NOMO-1 (cell line): ENCODE results near the gene BMP6.

Experiments
- DNase-seq, 2 experiments: peaks; one replicate each; lab custom pipeline; 2025; ENCODE audit not compliant: unreplicated experiment in 2 of 2; lab: John Stamatoyannopoulos, UW

Gene BMP6

DNA sequence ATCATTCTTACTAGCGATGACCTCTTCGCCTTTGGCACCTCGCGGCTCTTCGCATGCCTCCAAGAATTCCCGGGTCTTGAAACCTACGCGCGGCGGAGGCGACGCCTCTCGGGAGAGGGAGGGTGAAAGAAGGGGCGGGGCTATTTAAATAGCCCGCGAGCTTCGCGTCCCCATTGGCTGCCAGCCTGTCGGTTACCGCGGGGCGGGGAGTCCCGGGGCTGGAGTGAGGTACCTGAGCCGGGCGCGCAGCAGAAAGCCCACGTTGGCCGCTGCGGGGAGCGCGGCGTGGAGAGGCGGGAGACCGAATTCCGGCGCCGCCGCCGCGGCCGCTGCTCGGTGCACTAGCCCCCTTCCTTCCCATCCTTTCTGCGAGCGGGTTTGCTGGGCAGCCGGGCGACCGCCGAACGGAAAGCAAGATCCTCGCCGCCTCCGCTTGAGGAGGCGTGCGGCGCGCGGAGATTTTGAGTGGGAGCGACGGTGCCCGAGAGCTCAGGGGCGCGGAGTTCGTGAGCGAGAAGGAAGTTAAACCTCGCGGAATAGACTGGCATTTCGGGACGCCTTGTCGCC, at the start of gene BMP6:
TSS of gene BMP6 (plus strand) at position 251 of the 567 bp plus-strand sequence. CDS start 857 bp downstream, outside the sequence.
- peak; percentile 73 to 76 for DNase-seq

DNA sequence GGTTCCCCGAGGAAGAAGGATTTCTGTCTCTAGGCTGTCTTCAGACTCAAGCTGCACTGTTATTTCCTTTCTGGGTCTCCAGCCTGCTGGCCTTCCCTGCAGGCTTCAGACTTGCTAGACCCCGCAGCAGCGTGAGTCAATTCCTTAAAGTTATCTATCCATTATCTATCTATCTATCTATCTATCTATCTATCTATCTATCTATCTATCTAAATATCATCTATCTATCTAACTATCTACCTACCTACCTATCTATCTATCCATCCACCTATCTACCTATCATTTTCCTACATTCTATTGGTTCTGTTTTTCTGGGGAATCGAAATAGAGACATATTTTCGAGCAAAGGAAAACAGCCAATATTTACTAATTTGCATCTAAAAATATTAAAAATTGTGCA, 48.7 kb upstream of the BMP6 start:
- no peak for DNase-seq

DNA sequence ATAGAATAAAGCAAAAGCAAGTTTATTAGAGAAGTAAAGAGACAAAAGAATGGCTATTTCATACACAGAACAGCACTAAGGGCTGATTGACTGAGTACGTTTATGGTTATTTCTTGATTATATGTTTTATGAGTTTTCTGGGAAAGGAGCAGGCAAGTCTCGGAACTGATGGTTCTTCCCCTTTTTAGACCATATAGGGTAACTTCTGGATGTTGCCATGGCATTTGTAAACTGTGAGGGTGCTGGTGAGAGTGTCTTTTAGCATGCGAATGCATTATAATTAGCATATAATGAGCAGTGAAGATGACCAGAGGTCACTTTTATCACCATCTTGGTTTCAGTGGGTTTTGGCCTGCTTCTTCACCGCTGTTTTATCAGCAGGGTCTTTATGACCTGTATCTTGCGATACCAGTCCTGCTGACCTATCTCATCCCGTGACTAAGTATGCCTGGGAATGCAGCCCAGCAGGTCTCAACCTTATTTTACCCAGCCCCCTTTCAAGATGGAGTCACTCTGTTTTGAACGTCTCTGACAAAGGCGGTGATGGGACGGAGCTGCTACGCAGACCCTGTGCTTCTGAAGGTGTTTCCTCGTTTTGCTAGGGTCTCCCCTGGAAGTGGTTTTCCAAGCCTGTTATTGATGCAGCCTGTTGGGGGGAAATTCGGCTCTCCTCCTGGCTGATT, 45.4 kb upstream of the BMP6 start:
- DNase-seq = no peak

DNA sequence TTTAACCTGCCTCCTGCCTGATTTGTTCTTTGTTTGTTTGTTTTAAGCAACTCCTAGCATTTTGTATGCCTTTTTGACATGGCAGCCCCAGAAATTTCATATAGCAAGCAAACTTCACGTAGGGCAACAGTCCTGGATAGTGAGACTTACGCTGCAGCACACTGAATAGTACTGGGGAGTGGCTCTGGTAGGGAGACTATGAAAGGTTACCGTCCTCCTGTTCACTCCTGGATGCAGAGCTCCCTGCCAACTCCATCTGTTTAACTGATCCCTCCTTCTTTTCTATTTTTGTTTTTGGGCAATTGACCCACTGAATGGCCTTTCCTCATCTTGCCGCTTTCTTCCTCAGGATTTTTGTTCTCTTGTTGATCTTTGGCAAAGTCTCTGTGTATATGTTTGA, 44.5 kb upstream of the BMP6 start:
- DNase-seq = no peak

DNA sequence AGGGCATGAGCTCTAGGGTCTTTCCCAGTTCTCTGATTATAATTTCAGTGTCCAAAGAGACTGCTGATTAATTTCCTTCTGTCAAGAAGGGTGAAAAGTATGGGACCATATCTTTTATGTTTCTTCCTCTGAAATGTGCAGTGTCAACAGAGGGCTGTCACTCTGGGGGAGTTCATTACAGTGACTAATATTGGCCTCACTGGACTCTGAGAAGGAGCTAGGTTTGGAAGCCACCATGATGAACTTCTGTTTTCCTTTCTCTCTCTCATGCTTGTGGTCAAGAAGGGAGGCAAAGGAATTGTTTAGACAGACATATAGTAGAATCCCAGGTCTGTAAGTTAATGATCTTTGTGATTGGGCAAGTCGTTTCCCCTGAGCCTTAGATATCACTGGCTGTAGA, 41.8 kb upstream of the BMP6 start:
- DNase-seq = no peak

DNA sequence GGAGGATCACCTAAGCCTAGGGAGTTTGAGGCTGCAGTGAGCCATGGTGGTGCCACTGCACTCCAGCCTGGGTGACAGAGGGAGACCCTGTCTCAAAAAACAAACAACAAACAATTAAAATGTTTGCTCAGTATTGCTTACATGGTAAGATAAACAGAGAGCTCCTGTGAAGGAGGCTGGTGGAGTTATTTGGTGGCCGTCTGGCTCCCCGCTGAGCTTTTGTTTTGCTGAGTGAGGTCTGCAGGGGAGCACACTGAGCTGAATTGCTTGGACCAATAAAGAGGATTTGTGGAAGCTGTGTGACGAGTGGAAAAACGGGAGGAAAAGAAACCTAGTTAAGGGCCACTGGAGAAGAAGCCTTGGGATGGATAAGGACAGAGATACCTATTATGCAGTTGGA, 41.1 kb upstream of the BMP6 start:
- no peak for DNase-seq

DNA sequence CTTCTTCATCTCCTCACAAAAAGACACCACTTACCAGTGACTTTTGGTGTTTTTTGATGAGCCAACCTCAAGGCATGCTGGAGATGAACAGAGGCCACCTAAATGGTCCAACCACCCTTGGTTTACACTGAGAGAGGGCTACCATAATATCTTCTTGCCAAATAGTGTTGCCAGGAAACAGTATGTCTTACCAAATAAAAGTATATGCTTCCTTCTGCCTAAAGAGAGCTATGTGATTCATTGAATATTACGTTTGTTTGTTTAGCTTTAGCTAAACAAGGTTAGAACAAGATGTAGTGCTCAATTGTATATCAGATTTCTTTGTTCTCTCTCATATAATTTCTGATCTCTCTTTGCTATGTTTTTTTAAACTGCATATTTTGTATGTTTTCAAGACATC, 40.6 kb upstream of the BMP6 start:
- no peak for DNase-seq

DNA sequence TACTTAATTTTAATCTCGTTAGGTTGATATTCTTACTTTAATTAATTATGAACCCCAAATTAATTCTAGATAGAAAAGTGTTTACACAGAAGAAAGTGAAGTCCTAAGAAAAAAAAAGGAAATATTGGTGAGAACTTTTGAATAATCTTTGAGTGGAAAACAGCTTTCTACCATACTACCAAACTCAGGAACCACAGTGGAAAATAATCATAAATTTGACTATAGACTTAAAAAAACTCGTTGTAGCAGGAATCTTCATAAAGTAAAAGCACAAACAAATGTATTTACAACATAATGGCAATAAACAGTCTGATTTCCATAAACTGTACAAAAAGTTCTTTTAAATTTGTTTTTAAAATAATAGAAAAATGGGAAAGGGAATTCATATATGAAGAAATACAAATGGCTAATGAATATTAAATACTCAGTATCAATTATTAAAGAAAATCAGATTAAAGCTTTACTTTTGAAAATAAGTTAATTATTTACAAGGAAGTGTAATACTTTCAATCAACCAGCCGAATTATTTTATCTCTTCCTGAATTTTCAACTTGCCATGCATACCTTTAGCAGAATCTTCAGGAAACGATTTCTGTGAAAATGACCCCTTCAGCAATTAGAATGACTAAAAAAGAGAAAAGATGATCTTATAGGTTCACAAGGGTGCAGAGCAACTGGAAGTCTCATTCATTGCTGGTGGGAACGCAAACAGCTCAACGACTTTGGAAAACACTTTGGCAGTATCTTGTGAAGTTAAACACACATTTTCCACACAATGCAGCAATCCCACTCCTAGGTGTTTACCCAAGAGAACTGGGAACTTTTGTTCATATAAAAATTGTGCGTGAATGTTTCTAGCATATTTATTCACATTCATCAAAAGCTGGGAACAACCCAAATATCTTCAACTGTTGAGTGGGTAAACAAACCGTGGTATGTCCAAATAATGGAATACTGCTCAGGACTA, 38.5 kb upstream of the BMP6 start:
- no peak for DNase-seq

DNA sequence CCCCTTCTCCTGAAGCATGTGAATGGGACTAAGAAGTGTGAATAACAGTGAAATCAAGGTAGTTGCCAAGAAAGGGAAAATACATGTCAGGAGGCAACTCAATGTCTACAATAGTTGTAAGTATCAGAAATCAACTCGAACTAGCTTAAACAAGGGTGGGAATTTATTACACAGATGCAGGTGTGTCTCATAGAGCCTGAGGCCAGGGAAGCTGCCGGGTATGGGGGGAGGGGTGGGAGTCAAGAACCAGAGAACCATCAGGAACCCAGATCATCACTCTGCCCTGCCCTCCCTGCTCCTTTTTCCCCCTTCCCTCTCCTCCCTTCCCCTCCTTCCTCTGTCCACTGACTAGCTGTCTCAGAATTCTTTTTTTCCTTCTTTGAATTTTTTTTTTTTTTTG, 34.9 kb upstream of the BMP6 start:
- DNase-seq = no peak

DNA sequence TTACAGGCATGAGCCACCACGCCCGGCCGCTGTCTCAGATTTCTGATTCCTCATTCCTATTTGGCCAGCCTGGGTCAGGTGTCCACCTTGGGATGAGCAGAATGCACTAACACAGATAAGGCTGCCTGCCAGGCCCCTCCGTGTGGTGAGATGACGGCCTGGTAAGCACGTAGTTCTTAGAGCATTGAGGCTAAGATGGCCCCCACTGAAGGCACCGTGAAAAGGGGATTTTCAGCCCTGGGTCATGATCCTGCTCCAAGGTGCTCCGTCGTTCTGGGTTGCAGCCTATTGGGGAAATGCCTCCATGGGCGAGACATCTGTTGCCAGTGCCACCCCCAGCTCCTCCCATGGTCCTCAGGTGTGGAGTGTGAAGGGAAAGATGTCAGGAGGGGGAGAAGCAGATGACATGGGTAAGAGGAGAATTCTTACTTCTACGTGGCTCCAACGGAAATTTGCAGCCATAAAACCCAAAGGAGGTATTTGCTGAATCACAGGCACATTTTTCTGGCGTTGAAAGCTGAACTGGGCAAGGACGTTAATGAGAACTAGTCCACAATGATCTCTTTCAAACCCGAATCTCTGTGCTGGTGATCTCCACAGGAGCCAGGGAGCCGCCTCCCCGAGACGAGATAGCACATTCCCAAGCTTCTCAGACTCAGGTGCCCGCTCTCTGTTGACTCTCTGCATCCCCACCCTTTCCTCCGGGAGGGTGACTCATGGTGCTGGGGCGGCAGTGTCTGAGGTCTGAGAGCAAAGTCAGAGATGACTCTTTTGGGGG, 34.0 kb upstream of the BMP6 start:
- no peak for DNase-seq

DNA sequence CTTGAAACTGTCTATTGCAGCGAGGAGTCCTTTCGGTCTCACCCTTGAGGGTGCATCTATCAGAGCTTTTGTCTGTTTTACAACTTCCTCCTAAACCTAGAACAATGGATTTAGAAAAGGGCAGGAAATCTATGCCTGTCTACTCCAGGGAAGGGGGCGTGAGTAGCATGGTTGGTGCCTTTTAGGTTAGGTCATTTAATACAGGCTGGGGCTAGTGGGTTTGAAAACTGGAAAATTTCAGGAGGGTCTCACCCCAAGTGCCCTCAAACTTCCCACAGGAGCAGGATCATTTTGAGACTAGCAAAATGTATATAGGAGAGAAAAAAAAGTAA, 33.5 kb upstream of the BMP6 start:
- DNase-seq = peak in 1 of 2 experiments; percentile 9

DNA sequence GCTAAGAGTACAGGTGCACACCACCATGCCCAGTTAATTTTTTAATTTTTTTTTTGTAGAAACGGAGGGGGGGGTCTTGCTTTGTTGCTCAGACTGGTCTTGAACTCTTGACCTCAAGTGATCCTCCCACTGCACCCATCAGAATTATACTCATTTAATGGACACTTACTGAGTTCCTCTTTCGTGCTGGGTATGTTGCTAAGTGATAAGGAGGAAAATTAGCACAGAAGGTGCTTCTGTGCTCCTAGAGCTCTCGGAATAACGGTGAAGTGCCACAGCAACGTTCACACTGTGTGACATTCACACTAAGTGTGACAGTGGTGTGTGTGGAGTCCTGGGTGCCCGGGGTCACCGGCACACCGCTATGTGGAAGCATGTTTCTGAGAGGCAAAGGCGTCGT, 32.1 kb upstream of the BMP6 start:
- no peak for DNase-seq

DNA sequence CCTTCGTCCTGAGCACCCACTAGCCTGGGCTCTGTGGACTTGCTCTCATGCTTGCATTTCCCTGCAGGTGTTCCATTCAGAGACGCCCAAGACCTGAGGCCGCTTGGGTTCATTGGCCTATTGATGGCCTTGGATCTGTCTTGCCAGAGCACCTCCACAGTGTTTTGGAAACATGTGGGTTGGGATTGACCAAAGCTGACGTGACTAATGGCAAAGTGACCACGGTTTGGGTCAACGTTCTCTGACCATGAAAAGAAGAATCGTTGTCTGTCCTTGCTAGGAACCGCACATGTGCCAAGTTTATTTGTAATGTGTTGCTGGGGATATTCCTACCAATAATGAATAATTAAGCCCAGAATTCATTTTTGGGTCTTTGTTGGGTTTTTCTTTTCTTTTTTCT, 29.8 kb upstream of the BMP6 start:
- no peak for DNase-seq

DNA sequence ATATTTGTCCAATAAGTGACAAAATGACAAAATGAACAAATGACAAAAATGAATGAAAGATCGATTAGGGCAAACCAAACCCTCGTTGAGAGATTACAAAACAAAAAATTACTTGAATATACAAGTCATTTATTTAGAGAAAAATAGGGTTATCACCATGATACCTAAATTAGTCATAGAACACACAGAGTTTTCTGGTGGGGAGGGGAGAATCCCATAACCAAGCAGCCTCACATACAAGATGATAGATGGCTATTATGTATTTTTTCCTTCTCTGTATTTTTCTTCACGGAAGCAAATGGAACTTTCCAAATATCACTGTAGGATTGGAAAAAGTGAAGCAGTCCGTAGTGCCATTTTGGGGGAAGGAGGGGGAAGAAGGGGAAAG, 28.5 kb upstream of the BMP6 start:
- DNase-seq = no peak

DNA sequence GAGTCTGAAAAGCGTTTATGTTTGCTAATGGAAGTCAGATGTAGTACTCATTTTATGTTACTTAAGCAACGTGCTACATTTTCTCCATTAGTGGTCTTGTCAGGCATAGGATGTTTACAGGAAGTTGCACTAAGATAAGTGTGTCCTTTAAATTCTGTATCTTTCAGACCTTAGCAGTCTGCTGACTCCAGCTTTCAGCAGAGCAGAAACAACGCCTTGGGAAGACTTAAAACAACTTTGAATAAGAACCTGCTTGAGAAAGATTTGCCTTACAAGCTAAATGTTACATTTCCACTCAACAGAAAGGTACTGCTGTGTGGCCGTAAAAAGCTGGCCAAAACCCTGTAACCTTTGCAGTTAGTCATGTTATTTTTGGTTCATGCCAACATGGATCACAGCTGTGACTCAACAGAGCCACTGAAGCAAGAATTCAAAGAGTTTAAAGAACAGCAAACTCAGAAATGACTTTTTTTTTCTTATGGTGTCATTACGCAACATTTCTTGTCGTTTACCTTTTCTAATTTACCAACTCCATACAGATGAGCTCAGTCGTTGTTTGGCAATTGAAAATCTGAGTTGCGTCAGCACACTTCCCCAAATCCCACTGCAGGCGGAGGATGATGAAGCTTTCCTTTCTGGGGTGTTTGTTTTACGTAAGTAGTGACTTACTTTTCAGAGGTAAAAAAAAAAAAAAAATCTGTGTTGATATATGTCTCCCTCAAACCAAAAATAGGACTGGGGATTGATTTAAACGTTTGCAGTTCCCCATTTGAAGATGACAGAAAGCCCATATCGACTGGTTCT, 27.9 kb upstream of the BMP6 start:
- peak; percentile 63 to 96 for DNase-seq

DNA sequence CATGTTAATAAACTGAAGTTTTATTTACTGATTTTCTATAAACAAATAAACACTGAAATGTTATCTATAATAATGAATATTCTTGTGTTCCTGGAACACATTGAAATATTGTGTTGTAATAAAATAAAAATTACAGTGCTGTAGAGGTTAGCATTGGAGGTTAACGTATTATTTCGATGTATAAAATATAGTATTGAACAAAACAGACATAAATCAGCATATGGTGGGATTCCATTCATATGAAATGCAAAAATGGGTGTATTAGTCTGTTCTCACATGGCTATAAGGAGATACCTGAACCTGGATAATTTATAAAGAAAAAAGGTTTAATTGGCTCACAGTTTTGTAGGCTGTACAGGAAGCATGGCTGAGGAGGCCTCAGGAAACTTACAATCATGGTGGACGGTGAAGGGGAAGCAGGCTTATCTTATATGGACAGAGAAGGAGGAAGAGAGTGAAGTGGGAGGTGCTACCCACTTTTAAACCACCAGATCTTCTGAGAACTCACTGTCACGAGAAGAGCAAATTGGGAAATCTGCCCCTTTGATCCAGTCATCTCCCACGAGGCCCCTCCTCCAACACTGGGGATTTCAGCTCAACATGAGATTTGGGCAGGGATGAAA, 24.6 kb upstream of the BMP6 start:
- DNase-seq = no peak

DNA sequence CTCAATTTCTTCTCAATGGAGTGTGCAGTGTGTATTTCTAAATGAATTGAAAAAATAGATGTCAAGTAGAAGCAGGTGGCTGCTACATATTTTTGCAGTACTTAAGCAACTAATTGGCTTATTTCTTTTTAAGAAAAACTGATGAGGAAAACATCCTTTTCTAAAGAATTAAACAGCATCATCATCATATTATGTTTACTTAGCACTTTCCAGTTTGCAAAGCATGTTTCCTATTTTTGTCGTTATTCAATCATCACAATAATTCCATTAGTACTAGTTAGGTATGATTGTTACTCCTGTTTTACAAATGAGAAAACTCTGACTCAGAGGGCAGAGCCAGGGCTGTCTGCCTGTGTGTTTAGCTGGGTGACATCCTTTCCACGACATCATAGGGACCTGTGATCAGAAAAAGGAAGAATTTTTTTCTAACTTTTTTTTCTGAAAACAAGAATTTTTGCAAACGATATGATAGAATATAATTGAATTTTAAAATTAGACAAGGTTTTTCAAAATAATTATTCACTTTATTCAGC, 22.7 kb upstream of the BMP6 start:
- no peak for DNase-seq

DNA sequence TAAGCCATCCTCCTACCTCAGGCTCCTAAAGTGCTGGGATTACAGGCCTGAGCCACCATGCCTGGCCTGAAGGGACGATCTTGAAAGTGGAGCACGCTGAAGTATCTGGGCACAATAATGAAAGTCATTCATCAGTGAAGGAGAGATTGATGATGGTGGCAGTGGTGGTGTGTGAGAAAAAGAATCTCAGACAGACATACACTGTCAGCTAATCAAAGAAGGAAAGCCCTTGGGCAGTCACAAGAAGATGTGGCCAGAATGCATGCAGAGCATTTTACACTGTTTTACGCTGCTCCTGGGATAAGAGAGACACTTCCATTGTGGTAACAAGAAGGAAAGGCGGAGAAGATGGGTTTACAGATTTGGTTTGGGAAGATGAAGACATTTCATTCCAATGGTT, 20.4 kb upstream of the BMP6 start:
- no peak for DNase-seq

DNA sequence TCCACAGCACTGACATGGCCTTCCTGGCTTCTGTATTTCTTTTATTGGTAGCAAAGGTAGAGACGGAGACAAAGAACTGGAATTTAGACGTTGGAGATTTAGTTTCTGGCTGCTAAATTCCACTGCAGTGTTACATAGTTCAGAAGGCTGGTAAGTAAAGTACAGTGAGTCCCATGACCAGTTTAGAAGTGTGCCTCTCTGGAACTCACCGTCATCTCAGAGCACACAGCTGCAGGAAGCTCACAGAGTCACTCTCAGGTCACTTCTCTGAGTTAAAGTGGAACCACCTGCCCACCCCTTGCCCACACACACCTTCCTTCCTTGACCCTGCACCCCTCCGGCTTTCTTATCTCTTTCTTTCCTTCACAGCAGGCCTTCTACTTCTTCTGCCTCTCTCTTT, 19.6 kb upstream of the BMP6 start:
- no peak for DNase-seq

DNA sequence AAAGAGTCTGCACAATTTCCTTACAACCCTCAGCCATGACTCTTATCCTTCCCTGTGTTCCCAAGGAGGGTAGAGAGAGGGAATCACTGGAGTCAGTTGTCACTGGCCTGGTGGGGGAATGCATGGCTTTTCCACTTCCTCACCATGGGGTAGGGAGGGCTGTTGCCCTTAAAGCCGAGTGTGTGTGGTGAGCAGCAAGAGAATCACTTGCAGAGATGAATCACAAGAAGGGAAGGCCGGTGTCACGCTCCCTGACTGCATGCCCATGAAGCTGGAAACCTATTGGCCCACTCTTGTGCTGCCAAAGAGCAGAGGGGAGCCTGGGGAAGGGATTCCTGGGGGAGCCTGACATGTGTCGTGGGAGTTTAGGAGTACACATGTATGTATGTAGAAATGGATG, 18.1 kb upstream of the BMP6 start:
- DNase-seq = no peak
